ENCODE measurements around the gene MAPK8.

The MAPK8 gene

GRCh38 chr10:48451969-48452878 is 145.7 kb downstream of the MAPK8 start:
- DNase-seq: no peak

GRCh38 chr10:48452879-48453412 is 146.5 kb downstream of the MAPK8 start:
- no peak for DNase-seq

DNA sequence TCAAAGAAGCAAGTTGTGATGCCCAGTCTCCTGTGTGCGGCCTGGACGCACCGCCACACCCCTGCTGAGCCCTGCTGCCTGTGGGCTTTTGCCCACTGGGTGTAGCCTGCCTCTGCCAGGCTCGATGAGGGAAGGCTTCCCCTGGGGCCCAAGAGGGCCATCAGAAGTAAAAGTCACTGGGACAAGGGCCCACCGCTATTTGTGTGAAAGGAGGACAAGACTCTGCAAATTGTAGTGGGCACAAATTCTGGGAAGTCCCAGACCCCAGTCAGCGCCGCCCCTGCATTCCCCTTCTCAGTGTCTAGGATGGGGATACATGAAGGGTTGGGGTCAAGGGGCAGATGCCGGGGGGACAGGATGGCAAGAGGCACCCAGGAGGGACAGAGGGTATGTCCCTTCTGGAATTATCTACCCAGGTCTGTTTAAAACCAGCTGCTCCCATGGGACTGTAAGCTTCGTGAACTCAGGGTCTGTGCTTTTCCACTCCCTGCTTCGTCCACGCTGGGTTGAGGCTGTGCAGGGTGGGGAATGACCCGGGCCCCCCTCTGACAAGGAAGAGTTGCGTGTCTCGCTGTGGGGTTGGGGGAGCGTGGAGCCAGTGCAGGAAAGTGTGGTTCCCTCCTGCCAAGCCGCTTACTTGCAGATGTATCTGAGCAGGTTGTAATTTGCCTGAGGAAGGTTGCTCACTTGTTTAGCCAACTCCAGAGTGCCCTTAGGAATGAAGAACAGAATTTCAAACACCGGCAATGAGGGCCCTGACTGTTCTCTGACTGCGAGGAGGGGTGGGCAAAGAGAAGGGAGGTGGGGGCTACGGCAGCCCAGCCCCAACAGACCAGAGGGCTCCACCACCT is 147.2 kb downstream of the MAPK8 start:
- no peak for DNase-seq

GRCh38 chr10:48454302-48455054 is 148.0 kb downstream of the MAPK8 start:
- DNase-seq: no peak

DNA sequence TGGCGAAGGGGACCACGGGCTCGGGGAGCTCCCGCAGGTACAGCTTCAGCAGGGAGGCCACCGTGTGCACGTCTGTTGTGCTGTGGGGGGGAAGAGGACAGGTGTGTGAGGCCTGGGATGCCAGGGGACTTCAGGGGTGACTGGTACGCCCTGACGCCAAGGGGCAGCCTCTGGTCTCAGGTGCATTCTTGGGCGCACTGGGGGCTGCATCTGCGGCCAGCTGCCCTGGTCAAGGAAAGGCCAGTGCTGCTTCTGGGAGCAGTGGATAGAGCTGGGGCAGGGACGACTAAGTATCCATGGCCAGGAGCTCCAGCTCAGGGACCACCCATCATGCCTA is 148.5 kb downstream of the MAPK8 start:
- DNase-seq: no peak

DNA sequence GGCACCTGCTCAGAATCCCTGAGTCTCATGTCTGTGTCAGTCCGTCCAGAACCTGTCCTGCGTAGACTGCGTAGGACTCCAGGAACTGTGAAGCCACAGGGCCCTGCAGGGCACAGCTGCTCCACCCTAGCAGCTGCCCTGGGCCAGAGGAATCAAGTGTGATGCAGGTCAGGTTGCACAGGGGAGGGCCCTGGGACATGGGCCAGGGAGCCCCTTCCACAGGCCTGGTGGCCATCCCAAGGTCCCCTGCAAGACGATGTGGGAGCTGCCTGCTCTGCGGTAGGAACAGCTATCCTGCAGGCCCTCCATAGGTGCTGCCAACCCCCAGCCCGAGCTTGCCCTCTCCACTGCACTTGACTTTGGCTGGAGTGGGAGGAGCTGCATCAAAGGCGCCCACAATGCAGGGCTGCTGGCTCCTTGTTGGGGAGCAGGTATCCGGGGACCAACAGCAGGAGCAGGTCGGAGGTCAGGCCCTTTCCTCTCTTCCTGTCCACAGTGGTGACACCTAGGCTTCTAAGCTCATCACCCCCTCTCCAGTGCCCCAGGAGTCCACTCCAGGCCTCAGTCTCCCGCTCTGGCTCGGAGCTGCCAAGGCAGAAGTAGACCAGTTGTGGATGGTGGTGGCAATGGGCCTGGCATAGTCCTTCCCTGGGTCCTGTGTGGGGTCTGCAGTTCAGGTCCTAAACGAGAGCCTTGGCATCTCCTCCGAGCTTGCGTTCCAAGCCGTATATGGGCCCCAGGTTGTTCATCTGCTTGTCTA is 149.1 kb downstream of the MAPK8 start:
- no peak for DNase-seq

DNA sequence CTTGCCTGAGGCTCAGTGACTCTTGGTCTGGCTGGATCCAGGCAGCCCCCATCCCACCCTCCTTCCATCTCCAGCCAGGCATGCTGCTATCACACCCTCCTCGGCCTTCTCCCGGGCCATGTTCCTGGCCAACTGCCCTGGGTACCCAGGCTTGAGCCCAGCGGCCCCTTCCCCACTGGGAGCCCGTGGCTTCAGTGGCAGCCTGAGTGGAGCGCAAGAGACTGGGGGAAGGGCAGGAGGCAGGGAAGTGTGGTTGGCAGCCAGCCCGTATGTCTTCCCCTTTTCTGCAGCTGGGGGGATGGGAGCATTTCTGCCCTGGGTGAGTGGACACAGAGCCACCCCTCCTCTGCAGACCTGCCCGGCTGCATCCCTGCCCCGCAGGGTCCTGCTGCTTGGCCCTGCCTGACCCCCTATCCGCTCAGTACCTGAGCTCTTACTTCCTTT is 149.9 kb downstream of the MAPK8 start:
- no peak for DNase-seq

DNA sequence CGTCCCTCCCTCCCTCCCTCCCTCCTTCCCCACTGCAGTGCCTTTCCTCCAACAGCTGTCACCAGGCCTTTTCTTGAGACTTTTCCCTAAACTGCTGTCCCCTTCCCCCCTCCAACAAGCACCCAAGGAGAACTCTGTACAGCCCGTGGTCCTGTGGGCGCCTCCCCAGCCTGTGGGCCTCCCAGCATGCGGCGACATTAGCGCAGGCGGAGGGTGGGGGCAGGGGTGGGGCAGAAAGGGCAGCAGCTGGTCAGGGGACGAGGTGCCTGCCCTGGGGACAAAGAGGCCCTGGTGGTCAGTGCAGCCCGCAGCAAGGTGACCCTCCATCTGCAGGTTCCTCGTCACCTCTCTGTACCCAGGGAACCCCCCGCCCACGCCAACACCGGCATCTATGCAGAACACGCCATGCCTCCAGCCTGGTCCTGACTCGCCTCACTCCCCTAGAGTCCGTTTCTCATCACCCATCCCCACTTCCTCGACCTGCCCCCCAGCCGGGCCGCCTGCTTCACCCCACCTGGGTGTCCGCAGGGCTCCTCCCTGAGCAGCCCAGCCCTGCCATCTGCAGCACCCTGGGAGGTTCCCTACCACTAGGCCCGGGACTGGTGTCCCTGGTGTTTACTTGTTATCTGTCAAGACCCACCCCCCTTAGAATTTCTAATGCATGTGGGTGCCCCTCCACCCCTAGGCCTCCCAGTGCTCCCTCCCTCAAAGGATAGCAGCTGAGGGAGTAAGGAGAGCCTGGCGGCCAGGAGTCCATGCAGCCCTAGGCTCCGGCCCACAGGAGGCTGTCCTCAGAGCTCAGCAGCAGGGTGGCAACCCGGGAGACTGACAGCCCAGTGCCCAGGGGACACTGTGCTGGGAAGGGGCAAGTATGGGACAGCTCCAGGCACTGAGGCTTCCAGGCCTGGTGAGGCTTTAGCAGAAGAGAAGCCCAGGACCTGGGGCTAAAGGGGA is 150.6 kb downstream of the MAPK8 start:
- DNase-seq: no peak

GRCh38 chr10:48457949-48458661 is 151.6 kb downstream of the MAPK8 start:
- DNase-seq: no peak

DNA sequence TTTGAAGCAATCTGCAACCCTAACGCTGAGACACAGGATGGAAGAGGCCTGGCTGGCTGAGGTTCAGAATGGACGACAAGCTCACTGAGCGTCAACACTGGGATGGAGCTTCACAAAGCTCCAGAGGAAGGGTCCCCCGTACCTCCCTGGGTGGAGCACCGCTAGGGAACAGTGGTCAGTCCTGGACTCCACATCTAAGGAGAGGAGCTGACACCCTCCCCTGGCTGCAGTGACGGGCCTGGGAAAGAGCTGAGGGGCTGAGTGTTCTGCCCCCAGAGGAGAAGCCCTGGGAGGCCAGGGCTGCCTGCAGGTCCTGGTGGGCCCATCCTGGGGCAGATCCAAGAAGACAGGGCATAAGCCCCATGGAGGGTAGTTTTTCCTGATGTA is 152.2 kb downstream of the MAPK8 start:
- no peak for DNase-seq

DNA sequence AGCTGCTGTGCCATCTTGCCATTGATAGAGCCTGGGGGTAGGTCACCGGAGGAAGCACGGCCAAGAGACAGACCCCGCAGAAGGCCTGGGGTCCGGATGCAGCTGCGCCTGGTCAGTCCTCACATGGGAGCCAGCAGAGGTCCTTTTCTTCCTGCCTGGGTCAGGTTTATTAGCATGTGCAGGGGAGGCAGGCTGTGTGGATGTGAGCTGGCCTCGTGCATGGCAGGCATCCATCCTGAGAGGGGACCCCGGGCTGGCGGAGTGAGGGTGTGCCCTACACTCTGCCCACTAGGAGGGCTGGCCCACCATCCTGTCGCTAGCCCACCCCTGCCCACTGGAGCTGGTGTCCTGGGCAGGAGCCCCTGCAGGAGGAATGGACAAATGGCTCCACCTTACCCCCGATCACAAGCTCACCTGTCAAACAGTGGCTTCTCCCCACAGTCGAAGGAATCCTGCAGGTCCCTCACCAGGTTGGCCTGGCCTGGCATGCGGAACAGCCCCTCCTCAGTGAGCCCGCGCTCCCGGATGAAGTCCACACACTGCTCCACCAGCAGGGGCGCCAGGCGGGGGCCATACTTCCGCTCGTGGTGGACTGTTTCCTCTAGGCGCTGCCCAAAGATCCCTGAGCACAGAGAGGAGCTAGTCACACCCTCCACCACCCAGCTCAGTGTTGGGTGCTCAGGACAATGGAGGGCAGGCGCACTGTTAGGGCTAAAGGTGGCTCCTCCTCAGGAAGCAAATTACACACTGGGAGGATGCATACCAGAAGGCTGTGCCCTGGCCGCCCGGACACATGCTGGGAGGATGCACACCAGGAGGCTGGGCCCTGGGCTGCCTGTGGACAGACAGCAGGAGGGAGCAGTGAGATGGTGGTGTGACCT is 153.0 kb downstream of the MAPK8 start:
- no peak for DNase-seq

- DNase-seq: no peak
Observed at GRCh38 chr10:48460182-48460581, 153.7 kb downstream of the MAPK8 start.

- no peak for DNase-seq
Observed at GRCh38 chr10:48461623-48462481, 155.4 kb downstream of the MAPK8 start.

DNA sequence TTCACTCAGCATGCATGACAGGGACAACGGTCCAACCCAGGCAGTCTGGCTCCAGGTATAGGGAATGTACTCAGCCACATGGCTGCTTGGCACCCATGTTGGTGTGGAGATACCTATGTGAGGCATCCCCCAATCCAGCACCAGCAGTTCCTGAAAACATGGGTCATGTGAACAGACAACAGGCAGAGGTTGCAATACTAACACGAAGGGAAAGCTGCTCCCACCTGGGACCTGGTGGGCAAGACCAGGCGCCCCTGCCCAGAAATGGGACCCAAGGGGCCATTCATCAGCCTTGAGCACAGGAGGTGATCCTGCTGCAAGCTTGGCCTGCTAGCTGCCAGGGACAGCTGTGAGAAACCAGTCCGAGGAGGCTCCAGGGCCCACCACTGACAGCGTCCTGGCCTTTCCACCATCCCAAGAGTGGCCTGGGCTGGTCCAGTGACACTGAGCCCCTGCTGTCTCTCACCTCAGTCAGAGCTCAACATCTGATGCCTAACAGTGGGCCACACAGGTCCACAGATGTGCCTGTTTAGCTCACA is 156.1 kb downstream of the MAPK8 start:
- DNase-seq: no peak

DNA sequence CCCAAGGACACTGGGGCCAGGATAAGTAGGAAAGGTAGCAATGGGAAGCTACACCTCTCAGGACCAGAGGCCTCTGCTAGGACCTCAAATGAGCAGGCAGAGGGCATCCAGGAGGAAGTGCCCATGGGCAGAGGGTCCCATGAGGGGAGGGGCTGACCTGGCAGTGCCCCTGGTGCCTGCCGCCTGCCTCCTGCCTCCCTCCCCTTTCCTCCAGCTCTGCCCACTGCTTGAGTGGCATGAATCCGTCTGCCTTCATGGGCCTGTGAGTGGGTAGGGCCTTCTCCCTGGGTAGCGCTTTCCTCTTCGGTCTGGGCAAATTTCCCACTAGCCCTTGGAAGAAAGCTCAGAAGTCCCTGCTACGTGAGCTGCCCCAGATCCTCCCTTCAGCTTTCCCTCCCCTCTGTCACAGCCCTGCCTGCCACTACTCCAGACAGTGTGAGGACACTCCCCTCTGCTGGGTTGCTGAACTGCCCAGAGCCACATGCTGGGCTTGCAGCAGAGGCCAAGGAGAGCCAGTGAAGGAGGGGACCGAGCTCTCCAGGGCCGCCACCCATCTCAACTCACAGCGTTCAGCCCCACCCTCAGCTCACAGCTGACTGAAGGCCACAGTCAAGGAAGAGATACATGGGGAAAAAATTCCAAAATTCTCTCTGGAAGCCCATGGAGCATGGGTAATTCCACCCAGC is 157.0 kb downstream of the MAPK8 start:
- no peak for DNase-seq

DNA sequence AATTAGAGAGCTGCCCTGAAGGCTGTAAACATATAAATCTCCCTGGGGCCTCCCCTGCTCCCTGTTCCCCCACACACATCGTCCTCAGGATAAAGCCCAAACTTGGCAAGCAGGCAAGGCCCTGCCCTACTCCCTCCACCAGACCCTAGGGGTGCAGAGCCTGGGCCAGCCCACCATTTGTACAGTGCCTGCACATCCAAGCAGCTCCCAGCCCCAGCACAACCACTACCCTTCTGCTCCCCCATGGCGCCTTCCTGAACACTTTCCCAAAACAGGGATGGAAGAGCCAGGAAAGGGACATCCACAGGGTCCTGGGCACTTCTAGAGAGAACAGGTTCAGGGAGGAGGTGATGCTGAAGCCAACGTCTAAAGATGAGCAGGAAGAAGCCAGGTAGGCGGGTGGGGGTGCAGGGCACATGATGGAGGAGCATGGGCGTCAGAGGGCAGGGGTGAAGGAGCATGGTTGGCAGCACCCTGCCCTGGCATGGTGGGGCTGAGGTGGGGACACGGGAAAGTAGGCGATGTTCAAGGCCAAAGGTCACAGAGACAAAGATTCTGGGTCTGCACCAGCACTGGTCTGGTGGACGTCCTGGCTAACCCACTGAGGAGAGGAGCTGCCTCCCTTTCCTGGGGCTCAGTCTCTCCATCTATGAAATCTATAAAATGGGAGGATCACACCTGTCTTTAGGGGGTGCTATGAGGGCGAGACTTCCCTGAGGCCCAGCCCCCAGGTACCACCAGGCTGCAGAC is 157.8 kb downstream of the MAPK8 start:
- DNase-seq: no peak

Measured in CD4-positive, alpha-beta T cell treated with Interleukin-21 for 1 hour (primary cell).